ENCODE data around the gene CCDC69.
"Not testable (repeated sequence)": the region's sequence is repeated elsewhere in the genome, so short reads cannot be mapped to it uniquely, and the experiment has no call there.

The CCDC69 gene

GRCh38 chr5:151219789-151220188 is 4.1 kb downstream of the CCDC69 start:
- DNase-seq: no peak

GRCh38 chr5:151219138-151219537 is 4.8 kb downstream of the CCDC69 start:
- DNase-seq: no peak

GRCh38 chr5:151218177-151218576 is 5.7 kb downstream of the CCDC69 start:
- no peak for DNase-seq

GRCh38 chr5:151216781-151217180 is 7.1 kb downstream of the CCDC69 start:
- no peak for DNase-seq

- no peak for DNase-seq
Measured at GRCh38 chr5:151215546-151215880, 8.4 kb downstream of the CCDC69 start.

- no peak for DNase-seq
Measured at GRCh38 chr5:151214614-151215545, 9.0 kb downstream of the CCDC69 start.

GRCh38 chr5:151213803-151214613 is 9.9 kb downstream of the CCDC69 start:
- no peak for DNase-seq

- no peak for DNase-seq
Measured at GRCh38 chr5:151212406-151212798, 11.5 kb downstream of the CCDC69 start.

- no peak for DNase-seq
Measured at GRCh38 chr5:151208481-151208914, 15.4 kb downstream of the CCDC69 start.

- no peak for DNase-seq
Measured at GRCh38 chr5:151205411-151205810, 18.5 kb downstream of the CCDC69 start.

- DNase-seq: no peak
Measured at GRCh38 chr5:151204051-151204450, 19.8 kb downstream of the CCDC69 start.

GRCh38 chr5:151202381-151203139 is 21.3 kb downstream of the CCDC69 start:
- no peak for DNase-seq

GRCh38 chr5:151200913-151201595 is 22.8 kb downstream of the CCDC69 start:
- DNase-seq: no peak

GRCh38 chr5:151199581-151200185 is 24.2 kb downstream of the CCDC69 start:
- no peak for DNase-seq

GRCh38 chr5:151198861-151199260 is 25.0 kb downstream of the CCDC69 start:
- DNase-seq: no peak

GRCh38 chr5:151197291-151197600 is 26.6 kb downstream of the CCDC69 start:
- not testable (repeated sequence) for DNase-seq

- DNase-seq: no peak
Measured at GRCh38 chr5:151196556-151197290, 27.2 kb downstream of the CCDC69 start.

GRCh38 chr5:151195622-151196021 is 28.3 kb downstream of the CCDC69 start:
- no peak for DNase-seq

GRCh38 chr5:151192626-151193025 is 31.3 kb downstream of the CCDC69 start:
- DNase-seq: no peak

- no peak for DNase-seq
Measured at GRCh38 chr5:151191661-151192060, 32.2 kb downstream of the CCDC69 start.

GRCh38 chr5:151189151-151189550 is 34.7 kb downstream of the CCDC69 start:
- DNase-seq: no peak

GRCh38 chr5:151186538-151186937 is 37.4 kb downstream of the CCDC69 start:
- no peak for DNase-seq
